ENCODE data around the gene SIK2. TPM values are rescaled to one million over a fixed set of nuclear protein-coding genes. Genes with fewer than 3 reads are reported as not detected.

SIK2 gene
- total RNA-seq, 1 donor from 2014 or later, result 14.3 TPM

- DNase-seq (ENCODE audit: low read depth) (no peak), FAIRE-seq (no peak)
- Mint-ChIP-seq H3K4me3 (ENCODE audit: unreplicated experiment) (no peak overlapping the region), H3K27me3 (ENCODE audit: low read depth, unreplicated experiment) (no peaks in the 10 kb centered on the region), H3K4me1 (ENCODE audit: low read depth, unreplicated experiment) (peaks cover 25% of the 10 kb centered on the region), H3K9me3 (ENCODE audit: unreplicated experiment) (no peaks in the 10 kb centered on the region), H3K36me3 (ENCODE audit: low read depth, unreplicated experiment) (peaks cover 7% of the 10 kb centered on the region), H3K27ac (ENCODE audit: unreplicated experiment) (no peak overlapping the region)
- Histone ChIP-seq H3K4me1 (ENCODE audit: insufficient read depth, low read length) (peaks cover 45% of the 10 kb centered on the region), H3K9ac (ENCODE audit: low read length) (no peak overlapping the region), H3K4me2 (ENCODE audit: low read length) (peak overlapping the region; percentile 56), H2AFZ (ENCODE audit: low read depth, low read length) (no peak overlapping the region), H3K4me3 (ENCODE audit: insufficient read depth, low read depth, low read length) (no peak overlapping the region), H3K27ac (ENCODE audit: low read depth, low read length) (peak overlapping the region; percentile 47), H3K36me3 (ENCODE audit: insufficient read depth, low read length) (peaks cover 2% of the 10 kb centered on the region), H3K79me2 (ENCODE audit: insufficient read depth, low read length) (peaks cover 2% of the 10 kb centered on the region), H3K9me3 (ENCODE audit: insufficient read depth, low read depth, low read length) (no peaks in the 10 kb centered on the region), H3K27me3 (ENCODE audit: insufficient read depth, low read length) (no peaks in the 10 kb centered on the region), H4K20me1 (ENCODE audit: insufficient read depth, low read length) (no peaks in the 10 kb centered on the region)
- TF ChIP-seq, protein P1, sequence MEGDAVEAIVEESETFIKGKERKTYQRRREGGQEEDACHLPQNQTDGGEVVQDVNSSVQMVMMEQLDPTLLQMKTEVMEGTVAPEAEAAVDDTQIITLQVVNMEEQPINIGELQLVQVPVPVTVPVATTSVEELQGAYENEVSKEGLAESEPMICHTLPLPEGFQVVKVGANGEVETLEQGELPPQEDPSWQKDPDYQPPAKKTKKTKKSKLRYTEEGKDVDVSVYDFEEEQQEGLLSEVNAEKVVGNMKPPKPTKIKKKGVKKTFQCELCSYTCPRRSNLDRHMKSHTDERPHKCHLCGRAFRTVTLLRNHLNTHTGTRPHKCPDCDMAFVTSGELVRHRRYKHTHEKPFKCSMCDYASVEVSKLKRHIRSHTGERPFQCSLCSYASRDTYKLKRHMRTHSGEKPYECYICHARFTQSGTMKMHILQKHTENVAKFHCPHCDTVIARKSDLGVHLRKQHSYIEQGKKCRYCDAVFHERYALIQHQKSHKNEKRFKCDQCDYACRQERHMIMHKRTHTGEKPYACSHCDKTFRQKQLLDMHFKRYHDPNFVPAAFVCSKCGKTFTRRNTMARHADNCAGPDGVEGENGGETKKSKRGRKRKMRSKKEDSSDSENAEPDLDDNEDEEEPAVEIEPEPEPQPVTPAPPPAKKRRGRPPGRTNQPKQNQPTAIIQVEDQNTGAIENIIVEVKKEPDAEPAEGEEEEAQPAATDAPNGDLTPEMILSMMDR (IDR thresholded peaks at IDR 0.05; ENCODE audit: insufficient read depth, low read depth, low read length), result no peak
- TF ChIP-seq EZH2 (IDR thresholded peaks at IDR 0.05; ENCODE audit: insufficient read depth, low read length), result no peak
These were observed 28.9 kb downstream of the SIK2 start for GRCh38 chr11:111631024-111631665.

DNA sequence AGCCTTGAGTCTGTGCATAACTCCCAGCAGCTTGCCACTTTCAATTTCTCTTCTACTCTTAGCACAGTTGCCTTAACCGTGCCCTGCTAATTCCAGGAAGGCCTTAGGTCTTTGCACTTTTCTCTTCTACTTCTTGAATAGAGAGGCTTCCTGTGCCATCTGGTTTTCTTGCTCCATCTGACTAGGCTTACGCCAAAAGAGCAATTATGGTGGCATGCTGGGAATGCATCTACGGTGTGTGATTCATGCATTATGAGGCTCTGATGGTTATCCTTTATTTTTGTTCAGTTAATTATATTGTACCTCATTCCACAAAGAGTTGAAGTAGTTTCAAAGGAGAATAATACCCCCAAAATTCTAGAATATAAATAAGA lies 29.4 kb downstream of the SIK2 start:
- H3K9ac ChIP-seq (ENCODE audit: low read length), result no peak overlapping the region
- peaks cover 50% of the 10 kb centered on the region for H3K4me1 ChIP-seq (ENCODE audit: insufficient read depth, low read length)
- peak overlapping the region; percentile 56 for H3K4me2 ChIP-seq (ENCODE audit: low read length)
- FAIRE-seq, result peak; percentile 55
- H3K9me3 ChIP-seq (ENCODE audit: insufficient read depth, low read depth, low read length), result no peaks in the 10 kb centered on the region
- peaks cover 2% of the 10 kb centered on the region for H3K79me2 ChIP-seq (ENCODE audit: insufficient read depth, low read length)
- H3K4me3 ChIP-seq (ENCODE audit: insufficient read depth, low read depth, low read length), result no peak overlapping the region
- TF ChIP-seq, protein P1 (IDR thresholded peaks at IDR 0.05; ENCODE audit: insufficient read depth, low read depth, low read length), result no peak
- no peak for TF ChIP-seq EZH2 (IDR thresholded peaks at IDR 0.05; ENCODE audit: insufficient read depth, low read length)
- H4K20me1 ChIP-seq (ENCODE audit: insufficient read depth, low read length), result no peaks in the 10 kb centered on the region
- peaks cover 7% of the 10 kb centered on the region for H3K36me3 Mint-ChIP-seq (ENCODE audit: low read depth, unreplicated experiment)
- H3K36me3 ChIP-seq (ENCODE audit: insufficient read depth, low read length), result peaks cover 2% of the 10 kb centered on the region
- H2AFZ ChIP-seq (ENCODE audit: low read depth, low read length), result no peak overlapping the region
- H3K4me3 Mint-ChIP-seq (ENCODE audit: unreplicated experiment), result no peak overlapping the region
- no peaks in the 10 kb centered on the region for H3K27me3 Mint-ChIP-seq (ENCODE audit: low read depth, unreplicated experiment)
- peak; percentile 86 for DNase-seq (ENCODE audit: low read depth)
- H3K27me3 ChIP-seq (ENCODE audit: insufficient read depth, low read length), result no peaks in the 10 kb centered on the region
- H3K27ac ChIP-seq (ENCODE audit: low read depth, low read length), result peak overlapping the region; percentile 47
- H3K27ac Mint-ChIP-seq (ENCODE audit: unreplicated experiment), result no peak overlapping the region
- H3K4me1 Mint-ChIP-seq (ENCODE audit: low read depth, unreplicated experiment), result peaks cover 29% of the 10 kb centered on the region
- H3K9me3 Mint-ChIP-seq (ENCODE audit: unreplicated experiment), result no peaks in the 10 kb centered on the region

DNA sequence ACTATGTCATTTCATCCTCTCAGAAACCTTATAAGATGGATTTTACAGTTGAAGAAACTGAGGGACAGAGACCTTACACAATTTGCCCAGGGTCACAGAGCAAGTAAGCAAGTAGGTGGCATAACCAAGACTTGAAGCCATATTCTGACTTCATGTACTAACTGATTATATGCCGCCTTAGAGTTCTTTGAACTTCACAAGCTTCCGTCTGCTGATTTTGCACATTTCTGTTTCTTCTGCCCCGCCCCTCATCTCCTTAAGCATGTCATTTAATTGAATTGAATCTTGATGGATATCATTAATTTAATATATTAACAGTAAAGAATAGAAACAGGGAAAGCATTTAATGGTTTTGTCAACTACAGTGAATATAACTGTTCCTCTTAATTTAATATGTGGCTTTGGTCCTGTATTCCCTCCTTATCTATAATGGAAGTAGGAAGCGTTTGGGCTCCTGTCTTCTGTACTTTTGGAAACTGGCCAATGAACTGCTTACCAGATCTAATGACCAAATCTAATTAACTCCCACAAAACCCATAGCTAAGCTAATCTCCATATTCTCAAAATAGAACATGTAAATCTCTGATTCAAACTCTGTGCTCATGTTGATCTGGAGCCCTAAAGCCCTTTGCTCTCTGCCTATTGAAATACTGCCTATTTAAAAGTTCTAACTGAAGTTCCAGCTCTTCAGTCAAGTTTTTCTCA lies 30.4 kb downstream of the SIK2 start:
- Histone ChIP-seq H3K36me3 (ENCODE audit: insufficient read depth, low read length) (peaks cover 2% of the 10 kb centered on the region), H3K4me2 (ENCODE audit: low read length) (peak overlapping the region; percentile 54), H4K20me1 (ENCODE audit: insufficient read depth, low read length) (no peaks in the 10 kb centered on the region), H3K4me1 (ENCODE audit: insufficient read depth, low read length) (peaks cover 52% of the 10 kb centered on the region), H2AFZ (ENCODE audit: low read depth, low read length) (no peak overlapping the region), H3K27me3 (ENCODE audit: insufficient read depth, low read length) (no peaks in the 10 kb centered on the region), H3K9ac (ENCODE audit: low read length) (no peak overlapping the region), H3K9me3 (ENCODE audit: insufficient read depth, low read depth, low read length) (no peaks in the 10 kb centered on the region), H3K27ac (ENCODE audit: low read depth, low read length) (peak overlapping the region; percentile 40), H3K79me2 (ENCODE audit: insufficient read depth, low read length) (peaks cover 5% of the 10 kb centered on the region), H3K4me3 (ENCODE audit: insufficient read depth, low read depth, low read length) (no peak overlapping the region)
- Mint-ChIP-seq H3K9me3 (ENCODE audit: unreplicated experiment) (no peaks in the 10 kb centered on the region), H3K27ac (ENCODE audit: unreplicated experiment) (peak overlapping the region; percentile 27), H3K36me3 (ENCODE audit: low read depth, unreplicated experiment) (peaks cover 7% of the 10 kb centered on the region), H3K4me1 (ENCODE audit: low read depth, unreplicated experiment) (peaks cover 30% of the 10 kb centered on the region), H3K4me3 (ENCODE audit: unreplicated experiment) (no peak overlapping the region), H3K27me3 (ENCODE audit: low read depth, unreplicated experiment) (no peaks in the 10 kb centered on the region)
- TF ChIP-seq EZH2 (IDR thresholded peaks at IDR 0.05; ENCODE audit: insufficient read depth, low read length), result no peak
- TF ChIP-seq, protein P1 (IDR thresholded peaks at IDR 0.05; ENCODE audit: insufficient read depth, low read depth, low read length), result no peak
- FAIRE-seq (no peak), DNase-seq (ENCODE audit: low read depth) (no peak)
